ENCODE measurements around the gene MTFR2.

The MTFR2 gene

DNA sequence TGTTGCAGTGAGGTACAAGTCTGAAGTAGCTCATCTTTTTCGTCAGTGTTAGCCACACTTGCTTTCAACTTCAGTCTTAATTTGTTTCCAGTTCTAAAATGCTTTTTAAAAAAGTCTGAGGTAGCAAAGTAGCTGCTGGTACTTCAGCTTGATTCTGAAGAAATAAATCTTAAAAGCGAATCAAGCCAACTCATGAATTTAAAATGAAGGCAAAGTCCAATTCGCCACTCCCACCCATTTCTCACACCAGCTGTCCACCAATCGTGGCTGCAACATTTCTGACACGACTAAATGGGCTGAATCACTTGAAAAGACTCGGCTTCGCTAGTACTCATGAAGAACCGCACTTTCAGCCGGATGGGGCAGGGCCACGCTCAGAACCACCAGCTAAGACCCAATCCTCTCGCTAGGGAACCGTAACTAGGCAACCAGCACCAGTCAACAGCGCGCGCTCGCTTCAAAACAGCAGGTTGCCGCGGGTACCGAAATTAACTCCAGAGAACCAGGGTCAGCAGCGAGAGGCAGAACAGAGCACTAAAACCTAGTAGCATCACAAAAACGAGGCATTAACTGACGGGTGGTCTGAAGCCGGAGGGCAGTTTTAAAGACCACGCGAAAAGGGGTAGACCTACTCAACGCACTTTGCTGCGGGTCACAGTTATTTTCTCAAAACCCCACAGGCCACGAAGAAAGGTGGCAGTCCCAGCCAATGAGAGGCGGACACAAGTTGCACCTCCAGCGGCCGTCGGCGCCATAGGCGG, 38.6 kb upstream of the MTFR2 start (continued):
- TF ChIP-seq, protein P1, sequence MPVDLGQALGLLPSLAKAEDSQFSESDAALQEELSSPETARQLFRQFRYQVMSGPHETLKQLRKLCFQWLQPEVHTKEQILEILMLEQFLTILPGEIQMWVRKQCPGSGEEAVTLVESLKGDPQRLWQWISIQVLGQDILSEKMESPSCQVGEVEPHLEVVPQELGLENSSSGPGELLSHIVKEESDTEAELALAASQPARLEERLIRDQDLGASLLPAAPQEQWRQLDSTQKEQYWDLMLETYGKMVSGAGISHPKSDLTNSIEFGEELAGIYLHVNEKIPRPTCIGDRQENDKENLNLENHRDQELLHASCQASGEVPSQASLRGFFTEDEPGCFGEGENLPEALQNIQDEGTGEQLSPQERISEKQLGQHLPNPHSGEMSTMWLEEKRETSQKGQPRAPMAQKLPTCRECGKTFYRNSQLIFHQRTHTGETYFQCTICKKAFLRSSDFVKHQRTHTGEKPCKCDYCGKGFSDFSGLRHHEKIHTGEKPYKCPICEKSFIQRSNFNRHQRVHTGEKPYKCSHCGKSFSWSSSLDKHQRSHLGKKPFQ (tag by site-specific recombination; IDR thresholded peaks at IDR 0.05), result no peak
- TF ChIP-seq, protein P2, sequence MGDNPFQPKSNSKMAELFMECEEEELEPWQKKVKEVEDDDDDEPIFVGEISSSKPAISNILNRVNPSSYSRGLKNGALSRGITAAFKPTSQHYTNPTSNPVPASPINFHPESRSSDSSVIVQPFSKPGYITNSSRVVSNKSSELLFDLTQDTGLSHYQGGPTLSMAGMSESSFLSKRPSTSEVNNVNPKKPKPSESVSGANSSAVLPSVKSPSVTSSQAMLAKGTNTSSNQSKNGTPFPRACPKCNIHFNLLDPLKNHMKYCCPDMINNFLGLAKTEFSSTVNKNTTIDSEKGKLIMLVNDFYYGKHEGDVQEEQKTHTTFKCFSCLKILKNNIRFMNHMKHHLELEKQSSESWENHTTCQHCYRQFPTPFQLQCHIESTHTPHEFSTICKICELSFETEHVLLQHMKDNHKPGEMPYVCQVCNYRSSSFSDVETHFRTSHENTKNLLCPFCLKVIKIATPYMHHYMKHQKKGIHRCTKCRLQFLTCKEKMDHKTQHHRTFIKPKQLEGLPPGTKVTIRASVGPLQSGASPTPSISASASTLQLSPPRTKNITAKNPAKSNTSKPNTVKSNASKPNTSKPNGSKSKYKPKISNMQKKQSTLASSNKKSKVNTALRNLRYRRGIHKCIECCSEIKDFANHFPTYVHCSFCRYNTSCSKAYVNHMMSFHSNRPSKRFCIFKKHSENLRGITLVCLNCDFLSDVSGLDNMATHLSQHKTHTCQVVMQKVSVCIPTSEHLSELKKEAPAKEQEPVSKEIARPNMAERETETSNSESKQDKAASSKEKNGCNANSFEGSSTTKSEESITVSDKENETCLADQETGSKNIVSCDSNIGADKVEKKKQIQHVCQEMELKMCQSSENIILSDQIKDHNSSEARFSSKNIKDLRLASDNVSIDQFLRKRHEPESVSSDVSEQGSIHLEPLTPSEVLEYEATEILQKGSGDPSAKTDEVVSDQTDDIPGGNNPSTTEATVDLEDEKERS (tag by site-specific recombination; IDR thresholded peaks at IDR 0.05), result no peak
- peak; percentile 36; the same call in 1 of the 2 replicates for TF ChIP-seq KLF10 (tag by site-specific recombination; IDR thresholded peaks at IDR 0.05)
- TF ChIP-seq ZNF16 (tag by site-specific recombination; IDR thresholded peaks at IDR 0.05; ENCODE audit: low read depth), result no peak
- no peak for TF ChIP-seq ZNF777 (tag by site-specific recombination; IDR thresholded peaks at IDR 0.05; ENCODE audit: borderline replicate concordance)
- TF ChIP-seq ZNF211 (tag by site-specific recombination; IDR thresholded peaks at IDR 0.05; ENCODE audit: low read depth), result no peak
- no peak for TF ChIP-seq GLI4 (tag by site-specific recombination; IDR thresholded peaks at IDR 0.05)
- TF ChIP-seq ZNF2 (tag by site-specific recombination; IDR thresholded peaks at IDR 0.05), result no peak; the same call in 1 of the 2 replicates
- TF ChIP-seq ZNF677 (tag by site-specific recombination; IDR thresholded peaks at IDR 0.05), result no peak
- TF ChIP-seq ZNF830 (tag by site-specific recombination; IDR thresholded peaks at IDR 0.05; ENCODE audit: low read depth), result no peak
- no peak for TF ChIP-seq ZNF510 (tag by site-specific recombination; IDR thresholded peaks at IDR 0.05; ENCODE audit: insufficient replicate concordance)
- no peak for TF ChIP-seq ZNF132 (tag by site-specific recombination; IDR thresholded peaks at IDR 0.05; ENCODE audit: borderline replicate concordance)
- TF ChIP-seq ZNF23 (tag by site-specific recombination; IDR thresholded peaks at IDR 0.05; ENCODE audit: borderline replicate concordance), result no peak
- no peak for TF ChIP-seq ZNF37A (tag by site-specific recombination; IDR thresholded peaks at IDR 0.05)
- TF ChIP-seq, protein P3, sequence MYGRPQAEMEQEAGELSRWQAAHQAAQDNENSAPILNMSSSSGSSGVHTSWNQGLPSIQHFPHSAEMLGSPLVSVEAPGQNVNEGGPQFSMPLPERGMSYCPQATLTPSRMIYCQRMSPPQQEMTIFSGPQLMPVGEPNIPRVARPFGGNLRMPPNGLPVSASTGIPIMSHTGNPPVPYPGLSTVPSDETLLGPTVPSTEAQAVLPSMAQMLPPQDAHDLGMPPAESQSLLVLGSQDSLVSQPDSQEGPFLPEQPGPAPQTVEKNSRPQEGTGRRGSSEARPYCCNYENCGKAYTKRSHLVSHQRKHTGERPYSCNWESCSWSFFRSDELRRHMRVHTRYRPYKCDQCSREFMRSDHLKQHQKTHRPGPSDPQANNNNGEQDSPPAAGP (tag by site-specific recombination; IDR thresholded peaks at IDR 0.05), result no peak
- TF ChIP-seq ZNF560 (tag by site-specific recombination; IDR thresholded peaks at IDR 0.05; ENCODE audit: borderline replicate concordance), result no peak
- 0 out of 2 replicates have a peak, but pooled peaks have one; percentile 6 for TF ChIP-seq GFI1B (tag by site-specific recombination; IDR thresholded peaks at IDR 0.05)
- no peak for TF ChIP-seq ZNF223 (tag by site-specific recombination; IDR thresholded peaks at IDR 0.05)
- TF ChIP-seq TRIM28 (IDR thresholded peaks at IDR 0.05; ENCODE audit: borderline replicate concordance, low read length), result no peak; the same call in 1 of the 2 replicates
- TF ChIP-seq ZNF555 (tag by site-specific recombination; conservative IDR thresholded peaks at IDR 0.05), result no peak
- no peak for TF ChIP-seq ZNF423 (tag by site-specific recombination; IDR thresholded peaks at IDR 0.05)
- TF ChIP-seq ZNF596 (tag by site-specific recombination; IDR thresholded peaks at IDR 0.05), result no peak
- no peak for TF ChIP-seq ZNF366 (tag by site-specific recombination; conservative IDR thresholded peaks at IDR 0.05)
- no peak for TF ChIP-seq IKZF3 (tag by site-specific recombination; IDR thresholded peaks at IDR 0.05)
- TF ChIP-seq, protein P4, sequence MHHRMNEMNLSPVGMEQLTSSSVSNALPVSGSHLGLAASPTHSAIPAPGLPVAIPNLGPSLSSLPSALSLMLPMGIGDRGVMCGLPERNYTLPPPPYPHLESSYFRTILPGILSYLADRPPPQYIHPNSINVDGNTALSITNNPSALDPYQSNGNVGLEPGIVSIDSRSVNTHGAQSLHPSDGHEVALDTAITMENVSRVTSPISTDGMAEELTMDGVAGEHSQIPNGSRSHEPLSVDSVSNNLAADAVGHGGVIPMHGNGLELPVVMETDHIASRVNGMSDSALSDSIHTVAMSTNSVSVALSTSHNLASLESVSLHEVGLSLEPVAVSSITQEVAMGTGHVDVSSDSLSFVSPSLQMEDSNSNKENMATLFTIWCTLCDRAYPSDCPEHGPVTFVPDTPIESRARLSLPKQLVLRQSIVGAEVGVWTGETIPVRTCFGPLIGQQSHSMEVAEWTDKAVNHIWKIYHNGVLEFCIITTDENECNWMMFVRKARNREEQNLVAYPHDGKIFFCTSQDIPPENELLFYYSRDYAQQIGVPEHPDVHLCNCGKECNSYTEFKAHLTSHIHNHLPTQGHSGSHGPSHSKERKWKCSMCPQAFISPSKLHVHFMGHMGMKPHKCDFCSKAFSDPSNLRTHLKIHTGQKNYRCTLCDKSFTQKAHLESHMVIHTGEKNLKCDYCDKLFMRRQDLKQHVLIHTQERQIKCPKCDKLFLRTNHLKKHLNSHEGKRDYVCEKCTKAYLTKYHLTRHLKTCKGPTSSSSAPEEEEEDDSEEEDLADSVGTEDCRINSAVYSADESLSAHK (tag by site-specific recombination; IDR thresholded peaks at IDR 0.05), result no peak
- TF ChIP-seq ZSCAN23 (tag by site-specific recombination; IDR thresholded peaks at IDR 0.05), result no peak
- TF ChIP-seq, protein P5, sequence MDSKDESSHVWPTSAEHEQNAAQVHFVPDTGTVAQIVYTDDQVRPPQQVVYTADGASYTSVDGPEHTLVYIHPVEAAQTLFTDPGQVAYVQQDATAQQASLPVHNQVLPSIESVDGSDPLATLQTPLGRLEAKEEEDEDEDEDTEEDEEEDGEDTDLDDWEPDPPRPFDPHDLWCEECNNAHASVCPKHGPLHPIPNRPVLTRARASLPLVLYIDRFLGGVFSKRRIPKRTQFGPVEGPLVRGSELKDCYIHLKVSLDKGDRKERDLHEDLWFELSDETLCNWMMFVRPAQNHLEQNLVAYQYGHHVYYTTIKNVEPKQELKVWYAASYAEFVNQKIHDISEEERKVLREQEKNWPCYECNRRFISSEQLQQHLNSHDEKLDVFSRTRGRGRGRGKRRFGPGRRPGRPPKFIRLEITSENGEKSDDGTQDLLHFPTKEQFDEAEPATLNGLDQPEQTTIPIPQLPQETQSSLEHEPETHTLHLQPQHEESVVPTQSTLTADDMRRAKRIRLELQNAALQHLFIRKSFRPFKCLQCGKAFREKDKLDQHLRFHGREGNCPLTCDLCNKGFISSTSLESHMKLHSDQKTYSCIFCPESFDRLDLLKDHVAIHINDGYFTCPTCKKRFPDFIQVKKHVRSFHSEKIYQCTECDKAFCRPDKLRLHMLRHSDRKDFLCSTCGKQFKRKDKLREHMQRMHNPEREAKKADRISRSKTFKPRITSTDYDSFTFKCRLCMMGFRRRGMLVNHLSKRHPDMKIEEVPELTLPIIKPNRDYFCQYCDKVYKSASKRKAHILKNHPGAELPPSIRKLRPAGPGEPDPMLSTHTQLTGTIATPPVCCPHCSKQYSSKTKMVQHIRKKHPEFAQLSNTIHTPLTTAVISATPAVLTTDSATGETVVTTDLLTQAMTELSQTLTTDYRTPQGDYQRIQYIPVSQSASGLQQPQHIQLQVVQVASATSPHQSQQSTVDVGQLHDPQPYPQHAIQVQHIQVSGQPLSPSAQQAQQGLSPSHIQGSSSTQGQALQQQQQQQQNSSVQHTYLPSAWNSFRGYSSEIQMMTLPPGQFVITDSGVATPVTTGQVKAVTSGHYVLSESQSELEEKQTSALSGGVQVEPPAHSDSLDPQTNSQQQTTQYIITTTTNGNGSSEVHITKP (tag by site-specific recombination; IDR thresholded peaks at IDR 0.05), result peak; percentile 34
- TF ChIP-seq ZNF626 (tag by site-specific recombination; IDR thresholded peaks at IDR 0.05), result no peak
